ENCODE data around the gene LCMT1.
"Not testable (repeated sequence)": the region's sequence is repeated elsewhere in the genome, so short reads cannot be mapped to it uniquely, and the experiment has no call there.

Gene LCMT1

DNA sequence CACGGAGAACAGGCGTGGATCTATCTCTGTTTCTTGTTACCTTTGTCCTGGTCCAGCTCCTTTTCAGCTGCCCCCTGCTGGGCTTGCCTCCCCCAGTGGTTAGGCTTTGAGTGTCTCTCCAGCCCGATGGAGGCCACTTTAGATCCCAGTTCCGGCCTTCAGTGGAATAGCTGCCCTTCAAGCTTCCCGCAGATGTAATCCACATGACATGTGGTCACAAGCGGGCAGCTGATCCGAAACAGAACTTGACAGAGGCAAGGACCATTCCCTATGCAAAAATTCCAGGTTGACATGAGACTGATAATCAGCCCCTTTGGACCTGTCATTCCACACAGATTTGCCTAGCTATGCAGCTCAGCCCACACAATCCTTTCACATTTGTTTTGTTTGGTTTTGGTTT, 64.6 kb downstream of the LCMT1 start:
- no peak overlapping the region for H3K27ac ChIP-seq (ENCODE audit: low read length)

DNA sequence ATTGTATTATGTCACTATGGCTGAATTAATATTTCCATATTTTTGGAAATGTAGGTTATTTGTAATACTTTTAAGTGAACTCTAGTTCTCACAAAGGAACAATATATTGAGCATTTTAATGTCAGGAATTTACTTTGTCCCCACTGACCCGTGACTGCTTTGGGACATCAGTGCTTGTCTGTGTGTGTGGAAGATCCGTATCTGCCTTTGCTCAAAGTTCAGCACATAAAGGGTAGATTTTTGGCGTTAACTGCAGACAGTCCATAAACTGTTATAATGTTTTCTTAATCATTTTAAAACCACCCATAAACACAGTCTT, 65.9 kb downstream of the LCMT1 start:
- H3K4me3 ChIP-seq (ENCODE audit: low read length): no peak overlapping the region
- no peak overlapping the region for H3K4me2 ChIP-seq (ENCODE audit: low read length)
- H3K27me3 ChIP-seq (ENCODE audit: low read depth, low read length): no peaks in the 10 kb centered on the region
- no peak overlapping the region for H3K9ac ChIP-seq (ENCODE audit: low read length)
- no peaks in the 10 kb centered on the region for H3K9me3 ChIP-seq (ENCODE audit: insufficient read depth, low read length)
- no peak overlapping the region for H3K27ac ChIP-seq (ENCODE audit: low read length)
- H3K79me2 ChIP-seq (ENCODE audit: low read length): no peaks in the 10 kb centered on the region
- H4K20me1 ChIP-seq (ENCODE audit: insufficient read depth, low read length): no peaks in the 10 kb centered on the region
- TF ChIP-seq, protein P1, sequence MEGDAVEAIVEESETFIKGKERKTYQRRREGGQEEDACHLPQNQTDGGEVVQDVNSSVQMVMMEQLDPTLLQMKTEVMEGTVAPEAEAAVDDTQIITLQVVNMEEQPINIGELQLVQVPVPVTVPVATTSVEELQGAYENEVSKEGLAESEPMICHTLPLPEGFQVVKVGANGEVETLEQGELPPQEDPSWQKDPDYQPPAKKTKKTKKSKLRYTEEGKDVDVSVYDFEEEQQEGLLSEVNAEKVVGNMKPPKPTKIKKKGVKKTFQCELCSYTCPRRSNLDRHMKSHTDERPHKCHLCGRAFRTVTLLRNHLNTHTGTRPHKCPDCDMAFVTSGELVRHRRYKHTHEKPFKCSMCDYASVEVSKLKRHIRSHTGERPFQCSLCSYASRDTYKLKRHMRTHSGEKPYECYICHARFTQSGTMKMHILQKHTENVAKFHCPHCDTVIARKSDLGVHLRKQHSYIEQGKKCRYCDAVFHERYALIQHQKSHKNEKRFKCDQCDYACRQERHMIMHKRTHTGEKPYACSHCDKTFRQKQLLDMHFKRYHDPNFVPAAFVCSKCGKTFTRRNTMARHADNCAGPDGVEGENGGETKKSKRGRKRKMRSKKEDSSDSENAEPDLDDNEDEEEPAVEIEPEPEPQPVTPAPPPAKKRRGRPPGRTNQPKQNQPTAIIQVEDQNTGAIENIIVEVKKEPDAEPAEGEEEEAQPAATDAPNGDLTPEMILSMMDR (IDR thresholded peaks at IDR 0.05; ENCODE audit: low read depth, low read length): no peak
- no peak for TF ChIP-seq EZH2phosphoT487 (IDR thresholded peaks at IDR 0.05; ENCODE audit: low read depth)
- no peak overlapping the region for H2AFZ ChIP-seq (ENCODE audit: low read depth, low read length)
- H3K36me3 ChIP-seq (replicated peaks; ENCODE audit: low read depth, low read length): peaks cover 2% of the 10 kb centered on the region
- H3K4me1 ChIP-seq (ENCODE audit: low read length): peaks cover 15% of the 10 kb centered on the region

More for the DNA sequence above, 64.6 kb downstream of the LCMT1 start:
- no peak for TF ChIP-seq EZH2phosphoT487 (IDR thresholded peaks at IDR 0.05; ENCODE audit: low read depth)
- TF ChIP-seq, protein P1 (IDR thresholded peaks at IDR 0.05; ENCODE audit: low read depth, low read length): no peak
- Histone ChIP-seq H3K4me3 (ENCODE audit: low read length) (no peak overlapping the region), H3K4me1 (ENCODE audit: low read length) (peaks cover 8% of the 10 kb centered on the region), H3K36me3 (replicated peaks; ENCODE audit: low read depth, low read length) (peaks cover 6% of the 10 kb centered on the region), H3K27me3 (ENCODE audit: low read depth, low read length) (no peaks in the 10 kb centered on the region), H4K20me1 (ENCODE audit: insufficient read depth, low read length) (no peaks in the 10 kb centered on the region), H3K4me2 (ENCODE audit: low read length) (no peak overlapping the region), H3K9me3 (ENCODE audit: insufficient read depth, low read length) (no peaks in the 10 kb centered on the region), H3K9ac (ENCODE audit: low read length) (no peak overlapping the region), H3K79me2 (ENCODE audit: low read length) (no peaks in the 10 kb centered on the region), H2AFZ (ENCODE audit: low read depth, low read length) (no peak overlapping the region)

DNA sequence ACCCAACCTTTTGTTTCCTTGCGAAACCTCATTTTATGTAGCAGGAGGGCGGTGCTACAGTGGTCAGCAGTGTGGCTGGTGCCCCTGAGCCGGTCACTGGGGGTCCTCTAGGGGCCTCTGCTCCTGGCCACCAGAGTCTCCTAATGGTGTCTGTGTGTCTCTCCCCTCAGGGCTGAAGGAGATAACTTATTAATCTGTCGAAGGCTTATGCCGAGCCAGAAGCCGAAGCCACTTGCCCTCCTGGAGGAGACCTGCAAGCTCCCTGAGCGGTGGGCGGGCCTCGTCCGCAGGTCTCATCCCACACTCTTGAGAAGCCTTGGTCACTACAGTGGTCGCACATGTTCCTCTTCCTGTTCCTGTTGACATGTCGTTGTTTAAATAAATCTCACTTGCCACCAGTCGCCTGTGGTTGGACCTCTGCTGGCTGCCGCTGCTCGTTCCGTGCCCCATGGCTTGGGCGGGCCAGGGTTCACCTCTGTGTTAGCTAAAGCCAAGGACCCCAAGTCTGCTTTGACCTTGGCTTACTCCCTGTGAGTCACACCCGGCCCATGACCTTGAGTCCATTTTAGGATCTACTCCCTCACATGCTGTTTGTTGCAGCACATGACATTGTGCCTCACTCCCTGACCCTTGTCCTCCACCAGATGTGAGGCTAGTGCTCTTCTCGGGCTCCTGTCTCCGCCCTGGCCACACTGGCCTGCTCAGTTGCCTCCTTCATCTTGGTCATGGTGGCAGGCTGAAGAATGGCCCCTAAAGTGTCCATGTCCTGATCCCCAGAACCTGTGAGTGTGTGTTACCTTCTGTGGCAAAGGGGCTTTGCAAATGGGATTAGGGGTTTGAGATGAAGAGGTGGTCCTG, 66.5 kb downstream of the LCMT1 start:
- H3K4me1 ChIP-seq (ENCODE audit: low read length): peaks cover 15% of the 10 kb centered on the region
- H3K9me3 ChIP-seq (ENCODE audit: insufficient read depth, low read length): no peaks in the 10 kb centered on the region
- no peak overlapping the region for H3K27ac ChIP-seq (ENCODE audit: low read length)
- H3K4me3 ChIP-seq (ENCODE audit: low read length): no peak overlapping the region
- no peak overlapping the region for H2AFZ ChIP-seq (ENCODE audit: low read depth, low read length)
- no peak overlapping the region for H3K4me2 ChIP-seq (ENCODE audit: low read length)
- peaks cover 2% of the 10 kb centered on the region for H3K36me3 ChIP-seq (replicated peaks; ENCODE audit: low read depth, low read length)
- no peak overlapping the region for H3K9ac ChIP-seq (ENCODE audit: low read length)
- no peaks in the 10 kb centered on the region for H3K27me3 ChIP-seq (ENCODE audit: low read depth, low read length)
- no peaks in the 10 kb centered on the region for H4K20me1 ChIP-seq (ENCODE audit: insufficient read depth, low read length)
- TF ChIP-seq, protein P1 (IDR thresholded peaks at IDR 0.05; ENCODE audit: low read depth, low read length): no peak
- TF ChIP-seq EZH2phosphoT487 (IDR thresholded peaks at IDR 0.05; ENCODE audit: low read depth): no peak
- H3K79me2 ChIP-seq (ENCODE audit: low read length): no peaks in the 10 kb centered on the region

DNA sequence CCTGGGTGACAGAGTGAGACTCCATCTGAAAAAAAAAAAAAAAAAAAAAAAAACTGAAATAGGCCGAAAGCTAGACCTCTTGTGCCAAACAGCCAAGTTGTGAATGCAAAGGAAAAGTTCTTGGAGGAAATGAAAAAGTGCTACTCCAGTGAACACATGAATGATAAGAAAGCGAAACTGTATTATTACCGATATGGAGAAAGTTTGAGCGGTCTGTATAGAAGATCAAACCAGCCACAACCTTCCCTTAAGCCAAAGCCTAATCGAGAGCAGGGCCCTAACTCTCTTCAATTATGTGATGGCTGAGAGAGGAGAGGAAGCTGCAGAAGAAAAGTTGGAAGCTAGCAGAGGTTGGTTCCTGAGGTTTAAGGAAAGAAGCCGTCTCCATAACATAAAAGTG, 69.7 kb downstream of the LCMT1 start:
- H3K27ac ChIP-seq (ENCODE audit: low read length); H2AFZ ChIP-seq (ENCODE audit: low read depth, low read length); H4K20me1 ChIP-seq (ENCODE audit: insufficient read depth, low read length); H3K79me2 ChIP-seq (ENCODE audit: low read length); H3K36me3 ChIP-seq (replicated peaks; ENCODE audit: low read depth, low read length); H3K9ac ChIP-seq (ENCODE audit: low read length); H3K9me3 ChIP-seq (ENCODE audit: insufficient read depth, low read length); H3K27me3 ChIP-seq (ENCODE audit: low read depth, low read length): not testable (repeated sequence)
- peak overlapping the region; percentile 27; the same call in 1 of the 2 replicates for H3K4me3 ChIP-seq (ENCODE audit: low read length)
- H3K4me1 ChIP-seq (ENCODE audit: low read length): peaks cover 15% of the 10 kb centered on the region
- peak overlapping the region; percentile 57 for H3K4me2 ChIP-seq (ENCODE audit: low read length)

All from OCI-LY3 (cell line).